Measurements from ENCODE around the gene PRKCE. TPM values are rescaled to one million over a fixed set of nuclear protein-coding genes. Genes with fewer than 3 reads are reported as not detected.

Gene PRKCE
- total RNA-seq, 1 experiment from 2014 or later = 4.4 TPM

GRCh38 chr2:45905632-45905958 lies 254.1 kb downstream of the PRKCE start:
- Histone ChIP-seq H3K4me3 (ENCODE audit: low read depth, low read length) (no peak overlapping the region), H3K4me1 (peaks cover 14% of the 10 kb centered on the region), H3K9me3 (no peaks in the 10 kb centered on the region), H3K27me3 (replicated peaks; ENCODE audit: control insufficient read depth, insufficient read depth, low read length) (no peaks in the 10 kb centered on the region), H3K36me3 (ENCODE audit: control insufficient read depth, insufficient read depth, low read length) (no peaks in the 10 kb centered on the region)
- H3K9me3 Mint-ChIP-seq (ENCODE audit: unreplicated experiment) = no peaks in the 10 kb centered on the region
- ChIA-PET POLR2A (interaction anchor here (0.5 kb wide), 1 partner anchor 13 kb away, joined by 3 read pairs; no protein-coding TSS in a partner anchor), CTCF (no interaction called here)
- no peak overlapping the region for H3K27ac Mint-ChIP-seq (ENCODE audit: unreplicated experiment)
- H3K36me3 Mint-ChIP-seq (ENCODE audit: insufficient read depth, unreplicated experiment) = no peaks in the 10 kb centered on the region
- BruUV-seq (replicated peaks) = no TSS peak
- no peak for TF ChIP-seq CTCF (IDR thresholded peaks at IDR 0.05; ENCODE audit: insufficient read depth in 1 of 2, low read depth in 1 of 2, low read length in 1 of 2, severe bottlenecking in 1 of 2, unreplicated experiment in 1 of 2)
- intact Hi-C loops (cut with micrococcal nuclease; ENCODE audit: unreplicated experiment) = no loop called here
- H3K4me1 Mint-ChIP-seq (ENCODE audit: low read depth, unreplicated experiment) = peaks cover 14% of the 10 kb centered on the region
- DNase-seq = no peak
- H3K27me3 Mint-ChIP-seq (ENCODE audit: insufficient read depth, unreplicated experiment) = no peaks in the 10 kb centered on the region
- no peak overlapping the region for H3K4me3 Mint-ChIP-seq (ENCODE audit: unreplicated experiment)

- H3K9me3 Mint-ChIP-seq (ENCODE audit: unreplicated experiment) = no peaks in the 10 kb centered on the region
- ChIA-PET POLR2A (no interaction called here), CTCF (no interaction called here)
- no peak for TF ChIP-seq CTCF (IDR thresholded peaks at IDR 0.05; ENCODE audit: insufficient read depth in 1 of 2, low read depth in 1 of 2, low read length in 1 of 2, severe bottlenecking in 1 of 2, unreplicated experiment in 1 of 2)
- no peaks in the 10 kb centered on the region for H3K36me3 ChIP-seq (ENCODE audit: control insufficient read depth, insufficient read depth, low read length)
- no TSS peak for BruUV-seq (replicated peaks)
- no peaks in the 10 kb centered on the region for H3K27me3 Mint-ChIP-seq (ENCODE audit: insufficient read depth, unreplicated experiment)
- no peaks in the 10 kb centered on the region for H3K36me3 Mint-ChIP-seq (ENCODE audit: insufficient read depth, unreplicated experiment)
- intact Hi-C loops (cut with micrococcal nuclease; ENCODE audit: unreplicated experiment) = no loop called here
- H3K4me3 Mint-ChIP-seq (ENCODE audit: unreplicated experiment) = no peak overlapping the region
- H3K27me3 ChIP-seq (replicated peaks; ENCODE audit: control insufficient read depth, insufficient read depth, low read length) = no peaks in the 10 kb centered on the region
- H3K4me3 ChIP-seq (ENCODE audit: low read depth, low read length) = no peak overlapping the region
- H3K27ac Mint-ChIP-seq (ENCODE audit: unreplicated experiment) = no peak overlapping the region
- no peaks in the 10 kb centered on the region for H3K9me3 ChIP-seq
- peaks cover 27% of the 10 kb centered on the region for H3K4me1 Mint-ChIP-seq (ENCODE audit: low read depth, unreplicated experiment)
- no peak for DNase-seq
- H3K4me1 ChIP-seq = peaks cover 34% of the 10 kb centered on the region
These were observed 256.1 kb downstream of the PRKCE start for GRCh38 chr2:45907592-45907991.

GRCh38 chr2:45908316-45909170 lies 257.1 kb downstream of the PRKCE start:
- H3K27me3 Mint-ChIP-seq (ENCODE audit: insufficient read depth, unreplicated experiment) = no peaks in the 10 kb centered on the region
- H3K9me3 ChIP-seq = no peaks in the 10 kb centered on the region
- no peak for TF ChIP-seq CTCF (IDR thresholded peaks at IDR 0.05; ENCODE audit: insufficient read depth in 1 of 2, low read depth in 1 of 2, low read length in 1 of 2, severe bottlenecking in 1 of 2, unreplicated experiment in 1 of 2)
- no peak for DNase-seq
- H3K9me3 Mint-ChIP-seq (ENCODE audit: unreplicated experiment) = no peaks in the 10 kb centered on the region
- H3K4me1 ChIP-seq = peaks cover 43% of the 10 kb centered on the region
- H3K4me3 ChIP-seq (ENCODE audit: low read depth, low read length) = no peak overlapping the region
- no TSS peak for BruUV-seq (replicated peaks)
- intact Hi-C loops (cut with micrococcal nuclease; ENCODE audit: unreplicated experiment) = no loop called here
- no peaks in the 10 kb centered on the region for H3K36me3 Mint-ChIP-seq (ENCODE audit: insufficient read depth, unreplicated experiment)
- no peaks in the 10 kb centered on the region for H3K36me3 ChIP-seq (ENCODE audit: control insufficient read depth, insufficient read depth, low read length)
- ChIA-PET POLR2A (no interaction called here), CTCF (no interaction called here)
- H3K27ac Mint-ChIP-seq (ENCODE audit: unreplicated experiment) = no peak overlapping the region
- no peak overlapping the region for H3K4me3 Mint-ChIP-seq (ENCODE audit: unreplicated experiment)
- no peaks in the 10 kb centered on the region for H3K27me3 ChIP-seq (replicated peaks; ENCODE audit: control insufficient read depth, insufficient read depth, low read length)
- H3K4me1 Mint-ChIP-seq (ENCODE audit: low read depth, unreplicated experiment) = peaks cover 32% of the 10 kb centered on the region

Data from Caco-2 (cell line).